ENCODE measurements around the gene NCKAP5.

NCKAP5 gene

DNA sequence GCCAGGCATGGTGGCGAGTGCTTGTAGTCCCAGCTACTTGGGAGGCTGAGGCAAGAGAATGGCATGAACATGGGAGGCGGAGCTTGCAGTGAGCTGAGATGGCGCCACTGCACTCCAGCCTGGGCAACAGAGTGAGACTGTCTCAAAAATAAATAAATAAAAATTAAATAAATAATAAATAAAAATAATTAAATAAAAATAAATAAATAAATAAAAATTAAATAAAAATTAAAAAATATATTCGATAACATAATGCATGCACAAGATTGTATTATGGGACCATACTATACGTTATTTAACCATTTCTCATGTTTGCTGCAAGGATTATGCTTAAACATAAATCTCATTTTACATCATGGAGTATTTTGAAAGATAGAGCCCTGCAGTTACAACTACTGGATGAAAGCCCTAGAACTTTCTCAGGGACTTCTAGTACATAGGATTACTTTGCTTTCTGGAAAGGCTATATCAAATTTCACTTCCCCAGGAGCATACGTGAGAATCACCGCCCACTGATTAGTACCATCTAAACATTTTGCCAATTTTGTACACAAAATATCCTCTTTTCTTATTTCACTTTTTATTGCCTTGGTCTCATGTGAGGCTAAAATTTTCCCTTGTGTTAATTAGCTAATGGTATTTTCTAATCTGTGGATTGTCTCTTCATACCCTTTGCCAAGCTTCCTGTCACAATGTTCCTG, 664.0 kb downstream of the NCKAP5 start:
- no peak for DNase-seq

DNA sequence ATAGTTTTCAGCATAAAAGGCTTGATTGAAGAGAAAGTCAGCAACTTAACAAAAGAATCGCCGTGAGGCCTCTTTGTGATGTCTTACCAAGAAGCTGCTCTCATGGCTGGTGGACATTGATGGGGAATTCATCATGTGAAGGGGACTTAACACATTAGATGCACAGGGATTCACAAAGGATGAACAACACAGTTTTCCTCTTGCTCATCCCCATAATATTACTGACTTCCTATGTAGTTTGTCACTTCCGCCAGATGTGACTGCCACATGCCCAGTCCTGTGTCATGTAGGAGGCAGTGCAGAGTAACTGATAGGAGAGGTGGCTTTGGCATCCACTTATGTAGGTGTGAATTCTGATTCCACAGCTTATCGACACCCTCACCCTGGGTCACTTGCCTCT, 665.6 kb downstream of the NCKAP5 start:
- DNase-seq: no peak

DNA sequence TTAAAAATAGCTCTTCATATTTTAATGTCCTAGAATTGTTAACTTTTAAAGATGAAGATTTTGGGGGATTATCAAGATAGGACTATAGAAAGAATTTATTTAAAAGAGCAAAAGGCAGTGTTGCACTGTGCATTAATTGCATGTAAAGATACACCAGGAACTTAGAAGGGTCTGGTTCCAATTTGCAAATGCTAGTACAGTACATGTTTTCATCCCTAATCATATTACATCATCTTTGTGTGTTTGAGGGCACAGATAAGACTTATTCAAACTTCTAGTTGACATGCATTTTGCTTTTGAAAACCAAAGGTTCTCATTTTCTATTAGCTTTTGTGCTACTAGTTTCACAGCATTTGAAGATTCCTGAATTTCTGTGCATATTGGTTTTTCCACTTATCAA, 666.6 kb downstream of the NCKAP5 start:
- no peak for DNase-seq

DNA sequence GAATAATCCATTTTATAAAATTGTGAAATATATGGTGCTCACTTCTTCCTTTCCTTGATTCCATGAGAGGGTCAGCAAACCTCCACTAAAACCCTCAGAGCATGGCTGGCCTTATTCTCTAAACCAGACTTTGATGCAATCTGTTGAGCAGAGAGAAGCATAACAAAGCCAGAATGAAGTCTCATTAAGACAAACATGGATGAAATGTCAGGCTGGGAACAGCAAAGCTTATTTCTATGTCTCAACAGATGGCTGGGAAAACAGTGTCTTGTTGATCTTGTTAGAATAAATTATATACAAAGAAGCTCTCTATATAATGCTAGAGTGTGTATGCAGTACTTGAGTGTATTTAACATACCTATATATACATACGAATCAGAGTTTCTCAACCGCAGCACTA, 671.2 kb downstream of the NCKAP5 start:
- no peak for DNase-seq

DNA sequence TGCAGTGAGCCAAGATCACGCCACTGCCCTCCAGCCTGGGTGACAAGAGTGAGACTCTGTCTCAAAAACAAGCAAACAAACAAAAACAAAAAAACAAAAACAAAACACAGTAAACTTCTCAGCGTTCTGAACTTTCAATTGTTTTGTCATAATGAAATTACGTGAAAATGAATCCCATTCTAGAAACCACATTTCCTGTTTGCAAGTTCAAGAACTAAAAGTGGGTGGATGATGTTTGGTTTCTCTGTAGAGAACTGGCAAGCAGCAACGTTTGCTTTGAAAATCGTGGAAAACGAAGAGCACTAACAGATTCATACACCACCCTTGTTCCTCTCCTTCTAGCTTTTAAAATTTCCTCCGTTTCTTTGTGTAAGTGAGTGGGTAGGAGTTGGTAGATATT, 672.2 kb downstream of the NCKAP5 start:
- no peak for DNase-seq

DNA sequence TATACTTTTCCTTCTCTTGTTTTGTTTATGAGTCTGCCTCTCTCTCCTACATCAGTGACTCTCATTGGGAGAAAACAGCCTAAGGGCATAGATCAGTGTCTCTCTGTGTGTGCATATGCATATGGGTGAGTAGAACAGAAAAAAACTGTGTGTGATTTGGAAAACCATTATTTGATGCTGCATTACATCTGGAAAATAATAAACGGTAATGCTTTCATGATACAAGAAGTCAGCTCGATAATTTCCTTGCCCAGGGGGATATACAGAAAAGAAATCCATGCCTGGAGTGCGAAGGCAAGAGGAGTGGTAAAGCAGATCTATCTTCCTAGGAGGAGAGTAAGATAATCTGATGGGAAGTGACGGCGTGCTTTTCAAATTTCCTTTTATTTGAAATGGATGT, 676.8 kb downstream of the NCKAP5 start:
- DNase-seq: no peak

DNA sequence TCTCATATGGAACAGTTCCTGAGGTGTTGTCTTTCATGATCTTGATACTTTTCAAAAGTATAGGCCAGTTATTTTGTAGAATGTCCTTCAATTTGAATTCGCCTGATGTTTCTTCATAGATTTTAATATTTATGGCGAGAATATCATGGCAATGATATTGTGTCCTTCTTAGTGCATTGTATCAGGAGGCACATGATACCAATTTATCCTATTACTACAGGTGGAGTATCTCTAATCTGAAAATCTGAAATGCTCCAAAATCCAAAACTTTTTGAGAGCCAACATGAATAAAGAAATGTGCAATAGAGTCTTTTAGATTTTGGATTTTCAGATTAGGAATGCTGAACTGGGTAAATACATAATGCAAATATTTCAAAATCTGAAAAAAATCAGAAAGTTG, 681.7 kb downstream of the NCKAP5 start:
- no peak for DNase-seq

DNA sequence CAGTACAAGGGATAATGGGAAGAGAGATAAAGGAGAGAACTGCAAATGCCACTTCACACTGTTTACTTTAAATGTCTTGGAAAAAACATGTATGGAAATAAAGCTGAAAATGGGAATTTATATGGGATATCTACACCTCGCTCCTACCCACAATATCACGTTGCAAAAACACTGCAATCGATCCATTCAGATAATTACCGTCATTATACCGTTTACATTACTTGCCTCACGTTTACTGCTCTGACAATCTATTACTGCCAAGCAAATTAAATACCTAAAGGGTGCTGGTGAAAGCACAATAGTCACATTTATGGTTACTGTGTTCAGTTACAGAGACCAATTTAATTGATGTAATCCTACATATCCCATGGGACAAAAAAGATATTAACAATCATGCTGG, 683.6 kb downstream of the NCKAP5 start:
- no peak for DNase-seq

DNA sequence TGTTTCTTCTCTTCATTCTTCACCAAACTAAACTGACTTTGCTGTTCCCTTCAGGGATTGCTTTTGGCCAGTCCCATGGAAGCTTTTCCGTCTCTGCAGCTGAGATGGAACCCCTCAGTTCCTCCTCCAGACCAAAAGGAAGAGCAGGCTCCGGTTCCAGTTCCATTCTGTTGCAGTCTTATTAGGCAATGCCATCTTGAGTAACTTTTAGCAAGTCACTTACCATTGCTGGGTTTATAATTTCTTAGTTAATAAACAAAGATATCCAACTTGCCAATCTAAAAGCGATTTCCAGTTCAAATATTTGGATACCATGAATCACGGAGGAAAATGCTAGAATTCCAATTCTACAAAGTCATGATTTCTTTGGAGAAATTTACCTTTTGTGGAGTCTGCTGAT, 684.0 kb downstream of the NCKAP5 start:
- no peak for DNase-seq

DNA sequence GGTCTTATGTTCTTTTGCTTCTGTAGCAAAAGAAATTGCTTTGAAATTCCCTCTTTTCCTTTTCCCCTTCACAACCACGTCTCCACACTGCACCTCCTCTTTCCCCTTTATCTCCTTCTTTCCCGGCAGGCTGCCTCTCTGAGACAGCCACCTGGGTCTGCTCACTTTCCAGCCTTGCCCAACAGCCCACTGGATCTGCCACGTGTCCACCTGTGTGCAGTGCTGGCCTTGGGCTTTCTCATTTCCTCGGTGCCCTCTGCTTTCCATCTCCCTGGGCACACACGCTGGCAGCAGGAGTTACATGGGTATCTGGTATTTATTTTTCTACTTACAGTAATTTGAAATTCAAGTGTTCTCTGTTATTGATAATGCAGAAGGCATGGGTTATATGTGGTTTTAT, 684.8 kb downstream of the NCKAP5 start:
- DNase-seq: no peak

DNA sequence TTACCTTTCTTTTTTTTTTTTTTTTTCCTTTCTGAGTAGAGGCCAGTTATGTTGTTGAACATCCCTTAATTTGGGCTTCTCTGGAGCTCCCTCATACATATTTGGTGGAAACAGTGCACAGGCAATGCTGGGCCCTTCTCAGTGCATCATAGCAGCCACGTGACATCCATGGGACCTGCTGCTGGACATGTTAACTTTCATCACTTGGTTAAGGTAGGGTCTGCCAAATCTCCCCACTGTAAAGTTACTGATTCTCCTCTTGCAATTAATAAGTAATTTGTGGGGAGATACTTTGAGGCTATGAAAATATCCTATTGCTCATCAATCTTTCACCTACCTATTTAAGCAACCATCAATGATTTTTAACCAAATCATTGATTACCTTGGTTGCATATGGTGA, 686.7 kb downstream of the NCKAP5 start:
- no peak for DNase-seq

DNA sequence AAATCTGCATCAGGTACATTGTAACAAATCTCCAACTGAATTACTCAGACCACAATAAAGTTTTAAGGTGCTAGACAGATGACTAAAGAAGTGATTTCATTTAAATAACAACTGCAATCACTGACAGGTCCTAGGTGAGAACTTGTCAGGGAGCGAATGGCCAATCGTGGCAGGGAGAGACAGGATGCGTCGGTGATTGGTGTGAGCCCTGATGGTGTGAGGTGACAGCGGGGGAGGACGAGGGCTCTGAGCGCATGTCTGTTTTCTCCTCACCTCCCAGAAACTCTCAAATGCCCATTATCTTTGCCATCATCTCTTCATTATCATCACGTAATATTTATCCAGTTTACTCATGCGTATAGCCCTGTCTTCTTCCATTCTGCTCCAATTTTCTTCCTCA, 690.3 kb downstream of the NCKAP5 start:
- DNase-seq: no peak

DNA sequence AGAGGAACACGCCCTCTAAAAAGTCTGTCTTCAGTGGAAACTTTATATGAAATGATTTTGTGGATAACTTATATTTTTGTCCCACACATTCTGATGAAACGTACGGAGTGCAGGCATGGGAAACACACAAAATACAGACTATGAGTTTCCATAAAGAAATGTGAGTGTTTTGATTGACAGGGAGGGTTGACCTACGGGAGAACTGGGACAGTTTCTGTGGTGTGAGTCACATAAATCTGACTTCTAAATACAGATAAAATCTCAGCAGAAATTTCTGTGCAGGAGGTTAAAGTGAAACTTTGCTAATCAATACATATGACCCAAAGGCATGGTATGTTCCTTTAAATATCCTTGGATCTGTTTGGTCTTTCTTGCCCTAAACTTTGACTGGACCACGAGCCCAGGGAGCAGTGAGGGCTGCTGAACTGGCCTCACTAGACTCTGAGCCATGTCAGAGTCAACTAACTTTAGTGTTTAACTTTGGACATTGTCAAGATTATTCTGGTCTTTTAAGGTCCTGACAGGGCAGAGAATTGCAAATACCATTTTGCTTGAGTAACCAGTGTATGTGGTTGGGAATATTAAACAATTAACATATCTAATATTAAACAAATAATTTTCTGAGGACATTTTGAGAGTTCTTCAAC, 691.4 kb downstream of the NCKAP5 start:
- DNase-seq: no peak

DNA sequence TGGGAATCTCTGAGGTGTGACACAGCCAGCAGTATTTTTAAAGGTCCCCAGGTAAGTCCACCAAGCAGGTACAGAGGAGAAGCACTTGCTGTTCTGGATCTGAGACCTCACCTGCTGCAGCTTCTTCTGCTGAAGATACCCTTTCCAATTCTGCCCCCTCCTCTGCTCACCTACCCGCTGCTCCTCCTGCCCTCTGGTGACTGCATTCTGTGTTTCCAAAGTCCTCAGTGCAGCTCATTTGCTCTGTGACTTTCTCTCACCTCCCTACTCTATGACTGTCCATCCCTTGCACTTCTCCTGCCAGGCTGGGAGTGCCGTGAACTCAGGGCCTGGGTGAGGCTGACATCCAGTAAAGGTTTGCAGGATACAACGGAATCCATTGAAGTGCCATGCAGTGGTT, 693.1 kb downstream of the NCKAP5 start:
- no peak for DNase-seq

DNA sequence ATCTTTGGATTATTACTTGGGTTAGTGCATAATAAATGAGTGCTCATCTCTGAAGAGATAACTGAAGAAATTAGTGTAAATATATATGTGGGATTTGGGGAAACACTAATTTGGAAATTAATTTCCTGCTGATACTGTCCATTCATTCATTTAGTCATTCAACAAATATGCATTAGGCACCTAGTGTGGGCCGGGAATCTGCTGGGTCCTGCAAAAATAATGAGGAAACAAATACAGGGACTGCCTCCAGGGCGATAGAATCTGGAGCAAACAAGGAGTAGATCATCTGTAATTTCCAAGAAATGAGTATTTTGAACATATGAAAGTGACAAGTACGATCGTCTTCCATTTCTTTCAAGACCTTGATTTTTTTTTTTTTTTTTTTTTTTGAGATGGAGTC, 694.5 kb downstream of the NCKAP5 start:
- DNase-seq: no peak

DNA sequence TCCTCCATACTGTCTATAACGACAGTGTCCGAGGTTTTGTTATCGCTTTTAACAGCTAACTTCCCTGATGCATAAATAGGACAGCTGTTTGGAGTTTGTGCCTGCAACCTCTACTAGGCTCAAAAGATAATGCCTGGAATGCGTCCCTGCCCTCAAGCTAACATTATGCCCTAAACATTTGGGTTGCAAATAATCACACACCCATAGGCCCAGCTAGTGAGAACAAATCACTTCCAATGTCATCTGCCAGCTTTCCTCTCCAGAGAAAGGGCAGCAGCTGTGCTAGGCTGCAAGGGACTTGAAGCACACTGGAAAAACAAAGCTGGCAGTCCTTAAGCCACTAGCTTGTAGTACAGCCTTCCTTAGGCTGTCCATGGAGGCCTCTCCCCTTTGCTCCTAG, 696.4 kb downstream of the NCKAP5 start:
- DNase-seq: no peak

DNA sequence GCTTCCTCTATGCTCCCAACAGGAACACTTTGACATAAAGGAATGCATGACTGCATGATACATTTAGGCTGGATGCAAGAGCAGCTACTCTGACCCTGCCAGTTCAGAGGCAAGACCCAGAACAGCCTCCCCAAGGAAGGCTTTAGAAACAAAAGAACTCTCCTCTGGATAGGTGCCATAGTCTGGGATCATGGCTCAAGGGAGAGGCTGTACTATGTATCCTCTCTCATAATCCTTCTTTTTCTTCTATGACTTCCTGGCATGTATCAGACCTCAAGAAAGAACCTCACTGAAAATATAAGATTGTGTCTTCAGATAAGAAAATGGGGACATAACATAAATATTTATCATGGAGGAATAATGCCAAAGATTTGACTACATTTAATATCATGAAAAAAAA, 704.3 kb downstream of the NCKAP5 start:
- DNase-seq: no peak

DNA sequence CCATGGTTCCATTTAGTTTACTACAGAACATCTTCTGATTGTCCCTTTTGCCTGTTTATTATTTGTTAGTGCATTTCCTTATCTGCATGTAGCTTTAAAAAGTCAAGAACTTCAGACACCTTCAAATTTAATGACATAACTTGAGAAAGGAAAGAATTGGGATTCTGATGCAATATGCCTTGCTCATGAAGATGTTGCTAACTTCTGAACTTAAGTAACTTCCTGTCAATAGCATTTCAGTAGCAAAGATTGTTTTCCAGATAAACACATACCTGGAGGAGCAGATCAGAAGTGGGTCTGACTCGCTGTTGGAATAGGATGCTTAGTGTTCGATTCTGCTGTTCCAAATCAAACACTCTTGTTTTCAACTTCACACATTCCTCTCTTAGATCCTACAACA, 708.0 kb downstream of the NCKAP5 start:
- DNase-seq: no peak

DNA sequence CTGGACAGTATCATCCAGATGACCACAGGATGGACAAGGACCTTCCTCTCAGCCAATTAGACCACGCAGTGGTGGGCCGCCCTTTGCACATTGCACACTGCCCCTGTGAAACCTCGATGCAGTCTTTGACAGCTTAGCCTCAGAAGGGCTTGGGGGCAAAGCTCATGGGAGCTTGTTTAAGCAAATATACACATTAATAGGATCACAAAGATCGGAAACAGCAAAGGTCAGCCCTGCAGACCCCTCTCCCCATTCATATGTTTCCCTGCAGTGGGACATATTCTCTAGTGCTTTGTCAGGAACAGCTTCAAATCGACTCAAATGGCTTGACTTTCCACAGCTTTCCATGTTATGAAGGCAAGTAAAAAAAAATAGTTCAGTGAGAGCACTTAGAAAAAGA, 708.7 kb downstream of the NCKAP5 start:
- DNase-seq: no peak

DNA sequence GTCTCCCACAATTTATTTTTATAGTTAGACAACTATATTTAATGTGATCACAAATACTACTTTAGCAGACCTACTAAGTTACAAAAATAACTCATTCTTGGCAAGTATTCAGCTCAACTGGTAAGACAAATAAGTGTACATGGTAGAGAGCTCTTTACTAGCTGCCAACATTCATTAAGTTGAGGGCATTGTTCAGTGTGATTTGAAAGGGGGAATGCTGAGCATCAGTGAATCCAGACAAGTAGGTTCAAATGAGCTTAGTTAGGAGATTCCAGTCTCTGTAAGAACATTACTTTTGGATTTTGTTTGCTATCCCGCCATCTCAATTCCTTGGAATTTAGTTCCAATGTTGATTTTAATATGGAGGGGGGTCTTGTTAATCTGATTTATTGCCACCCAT, 710.9 kb downstream of the NCKAP5 start:
- no peak for DNase-seq

DNA sequence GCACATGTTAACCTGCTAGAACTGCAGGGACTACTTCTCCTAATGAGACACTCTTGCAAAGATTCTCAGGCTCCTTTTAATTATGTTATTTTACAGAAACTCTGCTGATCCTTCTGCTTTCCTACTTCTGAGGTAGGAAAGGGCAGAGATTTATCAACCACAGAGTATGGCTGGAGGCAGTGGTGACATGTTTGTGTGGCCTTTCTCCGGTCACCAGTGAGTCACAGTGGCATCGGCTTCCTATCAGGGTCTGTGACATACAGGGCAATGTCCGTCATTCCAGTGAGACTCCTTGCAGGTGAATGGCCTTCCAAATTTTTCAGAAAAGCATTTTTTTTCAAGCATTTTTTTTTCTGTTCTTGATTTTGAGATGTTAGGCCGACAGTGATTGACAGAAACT, 717.6 kb downstream of the NCKAP5 start:
- DNase-seq: no peak

DNA sequence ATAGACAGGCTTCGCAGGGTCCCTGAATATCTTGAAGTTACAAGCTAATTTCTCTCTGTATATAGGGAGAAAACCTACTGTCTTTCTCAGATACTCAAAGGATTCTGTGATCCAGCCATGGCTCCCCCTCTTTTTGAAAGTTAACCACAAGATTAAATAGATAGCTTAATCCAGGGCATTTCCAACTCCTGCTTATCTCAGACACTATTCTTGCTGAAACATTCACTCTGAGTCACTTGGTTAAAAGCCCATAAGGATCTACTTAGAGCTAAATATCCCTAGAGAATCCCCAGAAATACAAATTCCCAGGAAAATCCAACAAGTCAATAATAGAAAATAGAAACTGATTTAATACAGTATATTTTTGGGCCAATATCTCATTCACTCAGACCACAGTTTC, 719.1 kb downstream of the NCKAP5 start:
- no peak for DNase-seq

DNA sequence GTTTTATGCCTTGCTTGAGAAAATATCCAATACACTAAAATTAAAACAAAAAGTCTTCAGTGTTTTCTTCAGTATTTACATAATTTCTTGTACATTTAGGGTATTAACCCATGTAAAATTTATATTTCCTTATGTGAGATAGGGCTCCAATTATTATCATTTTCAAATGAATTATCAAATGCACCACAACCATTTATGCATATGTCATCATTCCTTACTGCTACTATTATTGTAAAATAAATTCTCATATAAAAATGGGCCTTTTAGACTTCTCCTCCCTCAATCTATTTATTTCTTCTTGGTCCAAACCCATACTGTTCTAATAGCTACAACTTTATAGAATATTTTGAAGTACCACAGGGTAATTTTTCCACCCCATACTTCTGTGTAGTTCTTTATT, 722.9 kb downstream of the NCKAP5 start:
- no peak for DNase-seq

DNA sequence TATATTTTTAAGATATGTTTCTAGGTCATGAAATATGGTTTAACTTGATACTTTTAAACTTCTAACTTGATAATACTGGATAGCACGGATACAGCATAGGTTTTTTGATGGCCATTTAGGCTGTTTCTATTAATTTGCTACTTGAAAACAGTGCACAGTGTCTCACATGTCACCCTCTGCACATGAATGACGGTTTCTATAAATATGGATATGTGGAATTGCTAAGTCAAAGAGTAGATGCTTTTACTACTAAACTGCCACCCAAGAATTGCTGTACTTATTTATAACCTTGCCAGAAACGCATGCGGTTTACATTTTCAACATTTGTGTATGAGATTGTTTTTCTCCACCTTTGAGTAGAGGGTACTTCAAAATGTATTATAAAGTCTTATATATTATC, 723.7 kb downstream of the NCKAP5 start:
- no peak for DNase-seq

DNA sequence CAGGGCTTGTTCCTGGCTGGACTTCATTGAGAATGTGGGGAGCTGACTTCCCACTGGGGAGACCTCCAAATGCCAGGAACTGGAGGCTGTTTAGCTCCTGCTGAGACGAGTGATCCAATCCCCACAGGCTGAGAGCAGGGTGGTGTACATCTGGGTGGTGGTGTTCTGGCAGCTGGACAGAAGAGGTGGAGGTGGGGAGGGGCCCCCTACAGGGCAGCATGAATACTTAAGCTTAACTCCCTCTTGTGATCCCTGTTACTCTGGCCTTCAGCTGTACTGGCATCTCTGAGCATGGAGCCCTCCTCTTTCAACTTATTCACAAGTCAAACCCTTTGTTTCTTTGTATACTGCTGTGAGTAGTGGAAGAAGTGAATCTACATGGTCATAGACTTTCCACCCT, 730.5 kb downstream of the NCKAP5 start:
- no peak for DNase-seq

All from NCI-H345 (cell line).